Neural cell (in vitro differentiated cells): ENCODE data around the gene GPR65.

Experiments used
- CTCF ChIP-seq: fragments of 450-650 bp; IDR thresholded peaks from 2 replicates; pipeline ENCODE4 v1.5.1; 2014; ENCODE audit warnings: antibody characterized with exemption, mild to moderate bottlenecking, moderate library complexity; ENCODE audit not compliant: poor library complexity, severe bottlenecking
- EP300 ChIP-seq: fragments of 450-650 bp; conservative IDR thresholded peaks from 2 replicates; pipeline ENCODE4 v1.6.1; 2014; ENCODE audit warnings: antibody characterized with exemption, mild to moderate bottlenecking, moderate library complexity; ENCODE audit not compliant: poor library complexity, severe bottlenecking
- EZH2 ChIP-seq: fragments of 200-600, 300-800 bp; shearing (Covaris generic), sonication (generic); IDR thresholded peaks from 2 replicates; pipeline ENCODE4 v1.6.1; 2014; ENCODE audit warnings: antibody characterized with exemption, low read length, borderline replicate concordance, mild to moderate bottlenecking; ENCODE audit not compliant: insufficient read depth, poor library complexity, severe bottlenecking
- POLR2AphosphoS5 ChIP-seq: IDR thresholded peaks from 2 replicates; pipeline ENCODE4 v1.6.1; 2012
- RAD21 ChIP-seq: fragments of 450-650 bp; conservative IDR thresholded peaks from 2 replicates; pipeline ENCODE4 v1.6.1; 2014; ENCODE audit warnings: antibody characterized with exemption, mild to moderate bottlenecking, moderate library complexity
- SMC3 ChIP-seq: fragments of 450-650 bp; conservative IDR thresholded peaks from 2 replicates; pipeline ENCODE4 v1.6.1; 2014; ENCODE audit warnings: antibody characterized with exemption, mild to moderate bottlenecking, moderate library complexity; ENCODE audit not compliant: poor library complexity
- TAF1 ChIP-seq: IDR thresholded peaks from 2 replicates; pipeline ENCODE4 v1.6.1; 2012; ENCODE audit warnings: low read depth
- TF ChIP-seq, protein P1 (sequence below): IDR thresholded peaks from 2 replicates; pipeline ENCODE4 v1.6.1; 2012; ENCODE audit warnings: borderline replicate concordance

DNA sequence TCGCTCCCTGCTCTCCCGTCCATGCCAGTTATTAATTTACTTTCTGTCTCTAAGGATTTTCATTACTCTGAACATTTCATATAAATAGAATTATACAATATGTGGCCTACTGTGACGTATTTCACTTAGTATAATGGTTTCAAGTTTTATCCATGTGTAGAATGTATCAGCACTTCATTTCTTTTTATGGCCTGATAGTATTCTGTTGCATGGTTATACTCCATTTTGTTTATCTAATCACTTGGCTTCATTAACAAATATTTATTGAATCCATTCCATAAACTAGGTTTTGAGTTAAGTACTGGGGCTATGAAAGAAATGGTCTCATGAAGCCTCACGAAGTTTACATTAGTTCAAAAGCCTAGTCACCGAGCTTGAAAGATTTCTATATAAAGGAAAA is 7.6 kb downstream of the GPR65 start:
- TF ChIP-seq, protein P1, sequence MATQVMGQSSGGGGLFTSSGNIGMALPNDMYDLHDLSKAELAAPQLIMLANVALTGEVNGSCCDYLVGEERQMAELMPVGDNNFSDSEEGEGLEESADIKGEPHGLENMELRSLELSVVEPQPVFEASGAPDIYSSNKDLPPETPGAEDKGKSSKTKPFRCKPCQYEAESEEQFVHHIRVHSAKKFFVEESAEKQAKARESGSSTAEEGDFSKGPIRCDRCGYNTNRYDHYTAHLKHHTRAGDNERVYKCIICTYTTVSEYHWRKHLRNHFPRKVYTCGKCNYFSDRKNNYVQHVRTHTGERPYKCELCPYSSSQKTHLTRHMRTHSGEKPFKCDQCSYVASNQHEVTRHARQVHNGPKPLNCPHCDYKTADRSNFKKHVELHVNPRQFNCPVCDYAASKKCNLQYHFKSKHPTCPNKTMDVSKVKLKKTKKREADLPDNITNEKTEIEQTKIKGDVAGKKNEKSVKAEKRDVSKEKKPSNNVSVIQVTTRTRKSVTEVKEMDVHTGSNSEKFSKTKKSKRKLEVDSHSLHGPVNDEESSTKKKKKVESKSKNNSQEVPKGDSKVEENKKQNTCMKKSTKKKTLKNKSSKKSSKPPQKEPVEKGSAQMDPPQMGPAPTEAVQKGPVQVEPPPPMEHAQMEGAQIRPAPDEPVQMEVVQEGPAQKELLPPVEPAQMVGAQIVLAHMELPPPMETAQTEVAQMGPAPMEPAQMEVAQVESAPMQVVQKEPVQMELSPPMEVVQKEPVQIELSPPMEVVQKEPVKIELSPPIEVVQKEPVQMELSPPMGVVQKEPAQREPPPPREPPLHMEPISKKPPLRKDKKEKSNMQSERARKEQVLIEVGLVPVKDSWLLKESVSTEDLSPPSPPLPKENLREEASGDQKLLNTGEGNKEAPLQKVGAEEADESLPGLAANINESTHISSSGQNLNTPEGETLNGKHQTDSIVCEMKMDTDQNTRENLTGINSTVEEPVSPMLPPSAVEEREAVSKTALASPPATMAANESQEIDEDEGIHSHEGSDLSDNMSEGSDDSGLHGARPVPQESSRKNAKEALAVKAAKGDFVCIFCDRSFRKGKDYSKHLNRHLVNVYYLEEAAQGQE: no peak
- no peak for TF ChIP-seq CTCF
- TF ChIP-seq POLR2AphosphoS5: no peak
- TF ChIP-seq SMC3: no peak
- TF ChIP-seq EP300: no peak
- TF ChIP-seq RAD21: no peak
- no peak for TF ChIP-seq EZH2
- no peak for TF ChIP-seq TAF1
